NCI-H1436 (cell line): ENCODE measurements around the gene AOAH.

Source experiments
- DNase-seq: peaks from one replicate; lab custom pipeline; 2025; lab: John Stamatoyannopoulos, UW

AOAH gene

GRCh38 chr7:36600869-36601530 is 123.3 kb downstream of the AOAH start:
- DNase-seq, result no peak

GRCh38 chr7:36600314-36600682 is 124.0 kb downstream of the AOAH start:
- no peak for DNase-seq

GRCh38 chr7:36599645-36600313 is 124.5 kb downstream of the AOAH start:
- DNase-seq, result no peak

- no peak for DNase-seq
Measured at GRCh38 chr7:36598054-36598674, 126.1 kb downstream of the AOAH start.

GRCh38 chr7:36597090-36597773 is 127.1 kb downstream of the AOAH start:
- DNase-seq, result no peak

- DNase-seq, result no peak
Measured at GRCh38 chr7:36594445-36594844, 129.8 kb downstream of the AOAH start.

GRCh38 chr7:36591636-36592035 is 132.7 kb downstream of the AOAH start:
- DNase-seq, result no peak

GRCh38 chr7:36589391-36589790 is 134.9 kb downstream of the AOAH start:
- no peak for DNase-seq

- no peak for DNase-seq
Measured at GRCh38 chr7:36583318-36583717, 141.0 kb downstream of the AOAH start.

GRCh38 chr7:36575832-36576231 is 148.5 kb downstream of the AOAH start:
- DNase-seq, result no peak

GRCh38 chr7:36573066-36573465 is 151.2 kb downstream of the AOAH start:
- no peak for DNase-seq

- DNase-seq, result no peak
Measured at GRCh38 chr7:36571190-36571560, 153.1 kb downstream of the AOAH start.

GRCh38 chr7:36570528-36571189 is 153.6 kb downstream of the AOAH start:
- DNase-seq, result no peak

- no peak for DNase-seq
Measured at GRCh38 chr7:36568452-36568849, 155.8 kb downstream of the AOAH start.

GRCh38 chr7:36567699-36568451 is 156.4 kb downstream of the AOAH start:
- no peak for DNase-seq

- no peak for DNase-seq
Measured at GRCh38 chr7:36565792-36566356, 158.4 kb downstream of the AOAH start.

- DNase-seq, result no peak
Measured at GRCh38 chr7:36564489-36564888, 159.8 kb downstream of the AOAH start.

- DNase-seq, result no peak
Measured at GRCh38 chr7:36563706-36564327, 160.5 kb downstream of the AOAH start.

GRCh38 chr7:36562121-36562520 is 162.2 kb downstream of the AOAH start:
- DNase-seq, result no peak

GRCh38 chr7:36549029-36549428 is 175.3 kb downstream of the AOAH start:
- no peak for DNase-seq

GRCh38 chr7:36547416-36547815 is 176.9 kb downstream of the AOAH start:
- no peak for DNase-seq
